HL-60/S4 treated with retinoic acid at 250 ng/mL for 4 days and 3 days (cell line): ENCODE results near the gene SLC44A5.
"Not testable (repeated sequence)": the region's sequence is repeated elsewhere in the genome, so short reads cannot be mapped to it uniquely, and the experiment has no call there.

Experiments used
- in situ Hi-C: fragments of 300-500 bp; cut with MboI; formaldehyde crosslinking; loops from 2 replicates; pipeline ENCODE4 v1.7.0; 2022; ENCODE audit warnings: low sequenced_read_pairs

The SLC44A5 gene

GRCh38 chr1:75293270-75293669 is 317.6 kb downstream of the SLC44A5 start:
- in situ Hi-C loops: no loop called here

GRCh38 chr1:75292013-75292412 is 318.9 kb downstream of the SLC44A5 start:
- in situ Hi-C loops: no loop called here

- in situ Hi-C loops: no loop called here
Measured at GRCh38 chr1:75276385-75276784, 334.5 kb downstream of the SLC44A5 start.

- in situ Hi-C loops: no loop called here
Measured at GRCh38 chr1:75275631-75276030, 335.3 kb downstream of the SLC44A5 start.

GRCh38 chr1:75274920-75275506 is 335.9 kb downstream of the SLC44A5 start:
- in situ Hi-C loops: no loop called here

- in situ Hi-C loops: no loop called here
Measured at GRCh38 chr1:75273110-75273509, 337.8 kb downstream of the SLC44A5 start.

- in situ Hi-C loops: no loop called here
Measured at GRCh38 chr1:75265792-75266191, 345.1 kb downstream of the SLC44A5 start.

GRCh38 chr1:75264112-75264511 is 346.8 kb downstream of the SLC44A5 start:
- in situ Hi-C loops: no loop called here

GRCh38 chr1:75263616-75264015 is 347.3 kb downstream of the SLC44A5 start:
- in situ Hi-C loops: not testable (repeated sequence)

- in situ Hi-C loops: not testable (repeated sequence)
Measured at GRCh38 chr1:75261946-75262345, 349.0 kb downstream of the SLC44A5 start.

- in situ Hi-C loops: no loop called here
Measured at GRCh38 chr1:75258351-75258750, 352.6 kb downstream of the SLC44A5 start.

- in situ Hi-C loops: no loop called here
Measured at GRCh38 chr1:75257424-75257823, 353.5 kb downstream of the SLC44A5 start.

- in situ Hi-C loops: not testable (repeated sequence)
Measured at GRCh38 chr1:75250114-75250513, 360.8 kb downstream of the SLC44A5 start.

- in situ Hi-C loops: no loop called here
Measured at GRCh38 chr1:75245239-75245638, 365.7 kb downstream of the SLC44A5 start.

- in situ Hi-C loops: no loop called here
Measured at GRCh38 chr1:75243124-75243523, 367.8 kb downstream of the SLC44A5 start.

- in situ Hi-C loops: no loop called here
Measured at GRCh38 chr1:75237316-75237715, 373.6 kb downstream of the SLC44A5 start.

GRCh38 chr1:75234562-75234961 is 376.4 kb downstream of the SLC44A5 start:
- in situ Hi-C loops: no loop called here

GRCh38 chr1:75233302-75233929 is 377.5 kb downstream of the SLC44A5 start:
- in situ Hi-C loops: no loop called here

- in situ Hi-C loops: no loop called here
Measured at GRCh38 chr1:75220072-75220471, 390.8 kb downstream of the SLC44A5 start.

- in situ Hi-C loops: no loop called here
Measured at GRCh38 chr1:75214017-75214416, 396.9 kb downstream of the SLC44A5 start.

- in situ Hi-C loops: no loop called here
Measured at GRCh38 chr1:75211648-75212047, 399.3 kb downstream of the SLC44A5 start.

- in situ Hi-C loops: no loop called here
Measured at GRCh38 chr1:75208862-75209261, 402.1 kb downstream of the SLC44A5 start.
